ENCODE measurements around the gene SPATA1. TPM values are rescaled to one million over a fixed set of nuclear protein-coding genes. Genes with fewer than 3 reads are reported as not detected.

Gene SPATA1
- total RNA-seq, 1 experiment from 2014 or later: 0.85 TPM

- TF ChIP-seq GTF2I (CRISPR knock-in tag; conservative IDR thresholded peaks at IDR 0.05): peak; percentile 44; the same call in 1 of the 2 replicates
- peak; percentile 52; the same call in 1 of the 2 replicates for TF ChIP-seq USF1 (CRISPR knock-in tag; IDR thresholded peaks at IDR 0.05)
- TF ChIP-seq, protein P1, sequence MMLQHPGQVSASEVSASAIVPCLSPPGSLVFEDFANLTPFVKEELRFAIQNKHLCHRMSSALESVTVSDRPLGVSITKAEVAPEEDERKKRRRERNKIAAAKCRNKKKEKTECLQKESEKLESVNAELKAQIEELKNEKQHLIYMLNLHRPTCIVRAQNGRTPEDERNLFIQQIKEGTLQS (CRISPR knock-in tag; conservative IDR thresholded peaks at IDR 0.05): no peak
- 0 out of 2 replicates have a peak, but pooled peaks have one; percentile 30 for TF ChIP-seq NFE2L1 (CRISPR knock-in tag; IDR thresholded peaks at IDR 0.05)
- peak; percentile 52; the same call in 1 of the 2 replicates for TF ChIP-seq EMX1 (CRISPR knock-in tag; IDR thresholded peaks at IDR 0.05)
- TF ChIP-seq ZNF232 (CRISPR knock-in tag; IDR thresholded peaks at IDR 0.05): 0 out of 2 replicates have a peak, but pooled peaks have one; percentile 40
- TF ChIP-seq FOXP1 (CRISPR knock-in tag; IDR thresholded peaks at IDR 0.05; ENCODE audit: borderline replicate concordance): no peak; the same call in 1 of the 2 replicates
- peak; percentile 84 for TF ChIP-seq MAX (CRISPR knock-in tag; IDR thresholded peaks at IDR 0.05)
- TF ChIP-seq CREM (CRISPR knock-in tag; IDR thresholded peaks at IDR 0.05): 0 out of 2 replicates have a peak, but pooled peaks have one; percentile 26
- no peak for TF ChIP-seq TCF7 (CRISPR knock-in tag; IDR thresholded peaks at IDR 0.05; ENCODE audit: low read depth)
- TF ChIP-seq SP1 (CRISPR knock-in tag; conservative IDR thresholded peaks at IDR 0.05): peak; percentile 65
- TF ChIP-seq ARID4B (CRISPR knock-in tag; IDR thresholded peaks at IDR 0.05; ENCODE audit: borderline replicate concordance): peak; percentile 78; the same call in 1 of the 2 replicates
- TF ChIP-seq, protein P2, sequence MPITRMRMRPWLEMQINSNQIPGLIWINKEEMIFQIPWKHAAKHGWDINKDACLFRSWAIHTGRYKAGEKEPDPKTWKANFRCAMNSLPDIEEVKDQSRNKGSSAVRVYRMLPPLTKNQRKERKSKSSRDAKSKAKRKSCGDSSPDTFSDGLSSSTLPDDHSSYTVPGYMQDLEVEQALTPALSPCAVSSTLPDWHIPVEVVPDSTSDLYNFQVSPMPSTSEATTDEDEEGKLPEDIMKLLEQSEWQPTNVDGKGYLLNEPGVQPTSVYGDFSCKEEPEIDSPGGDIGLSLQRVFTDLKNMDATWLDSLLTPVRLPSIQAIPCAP (CRISPR knock-in tag; IDR thresholded peaks at IDR 0.05): peak; percentile 60; the same call in 1 of the 2 replicates
- no peak for TF ChIP-seq ATF6 (CRISPR knock-in tag; IDR thresholded peaks at IDR 0.05)
- 0 out of 2 replicates have a peak, but pooled peaks have one; percentile 7 for TF ChIP-seq FOXP4 (CRISPR knock-in tag; IDR thresholded peaks at IDR 0.05)
- TF ChIP-seq ZNF423 (CRISPR knock-in tag; IDR thresholded peaks at IDR 0.05): peak; percentile 67
- TF ChIP-seq PRRX2 (CRISPR knock-in tag; IDR thresholded peaks at IDR 0.05): peak; percentile 72; the same call in 1 of the 2 replicates
- TF ChIP-seq SOX15 (CRISPR knock-in tag; IDR thresholded peaks at IDR 0.05): no peak
- TF ChIP-seq, protein P3, sequence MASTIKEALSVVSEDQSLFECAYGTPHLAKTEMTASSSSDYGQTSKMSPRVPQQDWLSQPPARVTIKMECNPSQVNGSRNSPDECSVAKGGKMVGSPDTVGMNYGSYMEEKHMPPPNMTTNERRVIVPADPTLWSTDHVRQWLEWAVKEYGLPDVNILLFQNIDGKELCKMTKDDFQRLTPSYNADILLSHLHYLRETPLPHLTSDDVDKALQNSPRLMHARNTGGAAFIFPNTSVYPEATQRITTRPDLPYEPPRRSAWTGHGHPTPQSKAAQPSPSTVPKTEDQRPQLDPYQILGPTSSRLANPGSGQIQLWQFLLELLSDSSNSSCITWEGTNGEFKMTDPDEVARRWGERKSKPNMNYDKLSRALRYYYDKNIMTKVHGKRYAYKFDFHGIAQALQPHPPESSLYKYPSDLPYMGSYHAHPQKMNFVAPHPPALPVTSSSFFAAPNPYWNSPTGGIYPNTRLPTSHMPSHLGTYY (CRISPR knock-in tag; IDR thresholded peaks at IDR 0.05): peak; percentile 83; the same call in 1 of the 2 replicates
- TF ChIP-seq, protein P4, sequence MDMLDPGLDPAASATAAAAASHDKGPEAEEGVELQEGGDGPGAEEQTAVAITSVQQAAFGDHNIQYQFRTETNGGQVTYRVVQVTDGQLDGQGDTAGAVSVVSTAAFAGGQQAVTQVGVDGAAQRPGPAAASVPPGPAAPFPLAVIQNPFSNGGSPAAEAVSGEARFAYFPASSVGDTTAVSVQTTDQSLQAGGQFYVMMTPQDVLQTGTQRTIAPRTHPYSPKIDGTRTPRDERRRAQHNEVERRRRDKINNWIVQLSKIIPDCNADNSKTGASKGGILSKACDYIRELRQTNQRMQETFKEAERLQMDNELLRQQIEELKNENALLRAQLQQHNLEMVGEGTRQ (CRISPR knock-in tag; IDR thresholded peaks at IDR 0.05): no peak
- peak; percentile 26; the same call in 1 of the 2 replicates for TF ChIP-seq ZNF671 (CRISPR knock-in tag; IDR thresholded peaks at IDR 0.05)
Observed at GRCh38 chr1:84478876-84479868, 27.0 kb upstream of the SPATA1 start, which contains the start of gene RPF1 (continued).
